Limb (tissue), 2 donors: ENCODE results near the gene TNNC2.
A peak's percentile ranks its signal among the peaks of the same experiment; 100 is the strongest.
"Not testable (repeated sequence)": the region's sequence is repeated elsewhere in the genome, so short reads cannot be mapped to it uniquely, and the experiment has no call there.

ENCODE experiments used
- DNase-seq, 2 donors: peaks; one replicate each; pipeline ENCODE4 v3.0.0-alpha.2; 2016; ENCODE audit errors: extremely low spot score in 2 of 2

Gene TNNC2

DNA sequence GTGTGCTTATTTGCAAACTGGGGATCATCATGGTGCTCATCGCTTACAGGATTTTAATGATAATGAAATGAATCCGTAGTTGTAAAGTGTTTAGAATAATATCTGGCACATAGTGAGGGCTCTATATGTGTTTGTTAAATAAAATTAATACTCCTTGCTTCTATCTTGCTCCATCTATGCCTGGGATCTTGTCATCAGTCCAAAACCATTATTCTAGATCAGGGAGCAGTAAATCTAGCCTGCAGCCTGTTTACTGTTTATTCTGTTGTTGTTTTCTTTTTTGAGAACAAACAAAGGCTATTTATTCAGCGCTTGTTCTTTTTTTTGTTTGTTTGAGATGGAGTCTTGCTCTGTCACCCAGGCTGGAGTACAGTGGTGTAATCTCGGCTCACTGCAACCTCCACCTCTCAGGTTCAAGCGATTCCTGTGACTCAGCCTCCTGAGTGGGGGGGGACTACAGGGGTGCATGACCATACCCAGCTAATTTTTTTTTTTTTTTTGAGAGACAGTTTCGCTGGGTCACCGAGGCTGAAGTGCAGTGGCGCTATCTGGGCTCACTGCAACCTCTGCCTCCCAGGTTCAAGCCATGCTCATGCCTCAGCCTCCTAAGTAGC, 22.0 kb upstream of the TNNC2 start:
- DNase-seq = no peak

DNA sequence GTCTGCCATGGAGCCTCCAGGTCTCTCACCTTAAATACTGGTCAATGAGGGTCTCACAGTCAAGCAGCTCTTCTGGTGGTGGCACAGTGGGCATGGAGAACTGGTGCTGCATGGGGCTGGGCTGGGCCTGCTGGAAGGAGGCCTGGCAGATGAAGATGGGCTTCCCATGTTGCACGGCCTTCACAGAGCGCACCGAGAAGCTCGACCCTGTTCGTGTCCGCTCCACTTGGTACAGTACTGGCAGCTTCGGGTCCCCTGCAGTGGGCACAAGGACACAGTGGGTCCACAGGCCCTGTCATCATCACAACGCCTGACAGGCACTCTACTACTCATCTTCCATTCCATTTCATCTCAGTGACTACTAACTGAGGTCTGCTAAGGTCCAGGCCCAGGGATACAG, 21.3 kb upstream of the TNNC2 start:
- no peak for DNase-seq

DNA sequence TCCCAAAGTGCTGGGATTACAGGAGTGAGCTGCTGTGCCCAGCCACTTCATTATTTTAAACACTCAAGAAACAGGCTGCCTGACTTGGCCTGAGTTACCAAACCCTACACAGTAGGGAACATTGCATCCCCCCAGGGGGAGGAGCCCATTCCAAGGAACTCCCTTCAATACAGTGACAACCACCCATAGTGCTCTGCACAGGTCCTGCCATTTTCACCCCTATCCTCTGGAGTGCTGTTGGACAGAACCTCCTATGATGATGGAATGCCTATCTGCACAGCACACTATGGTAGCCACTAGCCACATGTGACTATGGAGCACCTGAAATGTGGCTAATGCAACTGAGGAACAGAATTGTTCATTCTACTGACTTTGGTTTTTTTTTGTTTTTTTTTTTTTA, 18.3 kb upstream of the TNNC2 start:
- no peak for DNase-seq

DNA sequence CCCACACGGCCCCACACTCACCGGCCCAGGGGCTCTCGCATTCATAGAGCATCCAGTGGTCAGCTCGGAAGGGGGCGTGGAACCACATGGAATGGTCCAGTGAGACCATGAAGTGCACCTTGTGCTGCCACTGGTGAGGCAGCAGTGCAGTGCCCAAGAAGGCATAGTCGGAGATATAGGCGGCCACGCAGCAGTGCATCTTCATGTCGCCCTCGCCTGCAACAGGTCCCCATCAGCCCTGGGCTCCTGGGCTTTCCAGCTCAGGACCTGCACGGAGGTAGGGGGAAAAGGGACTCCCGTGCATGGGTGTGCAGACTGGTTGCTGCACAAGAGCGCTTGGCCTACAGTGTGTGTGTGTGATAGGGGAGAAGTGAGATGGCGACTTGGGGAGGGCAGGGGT, 16.4 kb upstream of the TNNC2 start:
- DNase-seq = no peak

DNA sequence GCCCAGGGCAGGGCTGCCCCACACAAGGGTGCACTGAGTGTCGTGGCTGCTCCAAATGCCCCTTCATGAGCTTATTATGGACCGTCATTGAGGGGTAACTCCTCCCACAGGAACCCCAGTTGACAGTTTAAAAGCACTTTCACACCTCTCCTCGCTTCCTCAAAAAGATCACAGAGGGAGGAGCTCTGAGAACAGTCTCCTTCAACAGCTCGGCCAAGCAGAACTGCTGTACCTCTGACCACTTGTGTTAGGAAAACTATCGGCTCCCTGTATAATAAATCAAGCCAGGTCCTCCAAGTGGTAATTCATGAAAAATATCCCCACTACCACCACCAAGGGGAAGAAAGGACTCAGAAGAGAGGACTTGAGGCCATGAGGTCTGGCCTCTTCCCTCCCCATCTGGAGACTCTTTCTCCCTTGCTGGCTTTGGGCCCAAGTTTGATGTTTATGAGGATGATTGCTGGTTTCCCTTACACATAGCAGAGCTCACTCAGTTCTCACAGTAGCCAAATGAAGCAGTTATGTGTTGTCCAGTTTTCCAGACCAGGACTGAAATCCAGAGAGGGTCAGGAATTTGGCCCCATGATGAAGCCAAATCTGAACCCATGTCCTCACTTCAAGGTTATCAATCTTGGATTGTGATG, 15.2 kb upstream of the TNNC2 start:
- DNase-seq = no peak

DNA sequence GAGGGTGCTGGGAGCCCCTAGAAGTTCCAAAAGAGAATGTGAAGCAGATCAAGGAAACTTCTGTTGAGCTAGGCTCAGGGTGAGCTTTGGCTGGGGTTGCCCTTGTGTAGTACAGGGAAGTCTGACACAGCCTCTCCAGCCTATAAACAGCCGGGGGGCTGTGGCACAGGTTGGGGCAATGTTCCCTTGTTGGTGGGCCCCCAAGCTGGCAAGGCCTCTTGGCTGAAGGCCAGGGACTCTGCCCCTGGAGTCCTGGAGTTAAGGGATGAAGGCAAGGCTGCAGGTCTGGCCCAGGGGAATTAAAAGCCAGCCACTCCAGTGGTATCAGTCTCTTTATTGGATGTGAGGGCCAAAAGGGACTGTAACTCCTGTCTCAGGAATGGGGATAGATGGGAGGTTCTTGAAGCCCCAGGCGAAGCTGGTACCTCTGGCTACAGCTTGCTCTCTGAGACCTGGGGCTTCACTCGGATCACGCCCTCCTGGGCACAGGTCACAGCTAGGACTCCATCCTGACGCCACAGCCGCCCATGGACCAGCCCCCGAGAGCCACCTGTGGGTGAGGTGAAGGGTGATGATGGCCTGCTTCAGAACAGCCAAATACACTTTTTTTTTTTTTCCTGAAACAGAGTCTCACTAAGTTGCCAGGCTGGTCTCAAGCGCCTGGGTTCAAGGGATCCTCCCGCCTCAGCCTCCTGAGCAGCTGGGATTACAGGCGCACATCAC, 14.5 kb upstream of the TNNC2 start:
- no peak for DNase-seq

DNA sequence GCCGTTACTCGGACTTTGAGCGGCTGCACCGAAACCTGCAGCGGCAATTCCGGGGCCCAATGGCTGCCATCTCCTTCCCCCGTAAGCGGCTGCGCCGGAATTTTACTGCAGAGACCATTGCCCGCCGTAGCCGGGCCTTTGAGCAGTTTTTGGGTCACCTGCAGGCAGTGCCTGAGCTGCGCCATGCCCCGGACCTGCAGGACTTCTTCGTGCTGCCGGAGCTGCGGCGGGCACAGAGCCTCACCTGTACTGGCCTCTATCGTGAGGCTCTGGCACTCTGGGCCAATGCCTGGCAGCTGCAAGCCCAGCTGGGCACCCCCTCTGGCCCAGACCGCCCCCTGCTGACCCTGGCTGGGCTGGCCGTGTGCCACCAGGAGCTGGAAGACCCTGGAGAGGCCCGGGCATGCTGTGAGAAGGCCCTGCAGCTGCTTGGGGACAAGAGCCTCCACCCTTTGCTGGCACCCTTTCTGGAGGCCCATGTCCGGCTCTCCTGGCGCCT, 13.6 kb upstream of the TNNC2 start:
- no peak for DNase-seq

DNA sequence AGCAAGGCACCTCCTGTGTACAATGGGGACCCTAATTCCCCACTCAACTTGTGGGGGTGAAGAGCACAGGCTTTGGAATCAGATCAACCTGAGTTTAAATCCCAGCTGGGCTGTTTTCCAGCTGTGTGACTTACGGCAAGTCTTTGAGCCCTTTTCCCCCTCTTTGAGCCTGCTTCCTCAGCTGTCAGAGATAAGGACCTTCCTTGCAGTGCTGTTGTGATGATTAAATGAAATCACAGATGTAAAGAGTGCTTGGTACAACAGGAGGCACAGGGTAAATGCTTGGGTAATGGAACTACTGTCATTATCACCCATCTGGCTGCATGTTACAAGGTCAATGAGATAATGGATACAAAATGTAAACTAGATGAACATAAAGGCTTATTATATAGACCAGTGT, 9.7 kb upstream of the TNNC2 start:
- DNase-seq = no peak

DNA sequence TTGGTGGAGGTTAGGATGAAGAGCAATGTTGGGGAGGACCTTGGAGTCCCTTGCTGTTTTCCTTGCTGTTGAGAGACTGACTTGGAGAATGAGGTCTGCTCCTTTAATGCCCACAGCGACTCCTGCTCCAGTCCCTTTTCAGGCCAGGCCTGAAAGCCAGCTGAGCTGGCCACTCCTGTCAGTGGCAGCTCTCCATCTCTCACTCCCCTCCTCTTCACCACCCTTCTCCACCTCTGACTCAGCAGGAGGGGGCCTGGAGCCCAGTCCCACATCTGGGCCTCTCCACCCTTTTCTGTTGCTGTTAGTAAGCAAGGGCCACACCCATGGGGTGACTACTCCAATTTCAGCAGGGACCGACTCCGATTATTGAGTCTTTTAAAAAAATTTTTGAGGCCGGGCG, 8.7 kb upstream of the TNNC2 start:
- DNase-seq = no peak

DNA sequence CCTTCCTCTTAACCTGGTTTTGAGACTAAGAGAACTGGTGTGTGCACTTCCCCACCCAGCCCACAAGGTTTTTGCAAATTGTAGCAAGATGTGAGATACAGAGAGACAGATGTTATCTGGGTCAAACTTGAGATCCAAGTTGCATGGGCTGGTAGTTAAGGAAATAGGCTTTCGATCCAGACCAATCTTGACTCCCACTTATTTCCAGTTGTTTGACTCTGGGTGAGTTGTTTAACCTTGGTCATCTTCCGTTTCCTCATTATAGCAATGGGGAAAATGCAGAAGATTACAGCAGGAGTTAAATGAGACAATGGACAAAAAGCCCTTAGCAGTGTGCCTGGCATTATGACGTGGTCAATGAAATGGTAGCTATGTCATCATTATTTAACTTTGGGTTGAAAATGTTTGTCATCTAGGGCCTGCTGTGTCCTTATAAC, 8.2 kb upstream of the TNNC2 start:
- DNase-seq = no peak

DNA sequence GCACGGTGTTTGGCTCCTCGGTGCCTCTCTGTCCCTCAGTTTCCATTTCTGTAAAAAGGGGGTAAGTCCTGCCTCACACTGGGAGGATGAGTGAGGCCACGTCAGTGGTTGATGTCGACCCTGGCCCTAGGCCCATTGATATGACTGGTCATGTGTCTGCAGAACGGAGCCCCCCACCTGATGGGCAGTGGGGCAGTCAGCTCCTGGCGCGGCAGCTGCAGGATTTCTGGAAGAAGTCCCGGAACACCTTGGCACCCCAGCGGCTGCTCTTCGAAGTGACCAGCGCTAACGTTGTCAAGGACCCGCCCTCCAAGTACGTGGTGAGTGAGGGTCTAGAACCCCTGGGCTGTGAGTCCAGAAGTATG, 7.7 kb upstream of the TNNC2 start:
- DNase-seq = no peak

DNA sequence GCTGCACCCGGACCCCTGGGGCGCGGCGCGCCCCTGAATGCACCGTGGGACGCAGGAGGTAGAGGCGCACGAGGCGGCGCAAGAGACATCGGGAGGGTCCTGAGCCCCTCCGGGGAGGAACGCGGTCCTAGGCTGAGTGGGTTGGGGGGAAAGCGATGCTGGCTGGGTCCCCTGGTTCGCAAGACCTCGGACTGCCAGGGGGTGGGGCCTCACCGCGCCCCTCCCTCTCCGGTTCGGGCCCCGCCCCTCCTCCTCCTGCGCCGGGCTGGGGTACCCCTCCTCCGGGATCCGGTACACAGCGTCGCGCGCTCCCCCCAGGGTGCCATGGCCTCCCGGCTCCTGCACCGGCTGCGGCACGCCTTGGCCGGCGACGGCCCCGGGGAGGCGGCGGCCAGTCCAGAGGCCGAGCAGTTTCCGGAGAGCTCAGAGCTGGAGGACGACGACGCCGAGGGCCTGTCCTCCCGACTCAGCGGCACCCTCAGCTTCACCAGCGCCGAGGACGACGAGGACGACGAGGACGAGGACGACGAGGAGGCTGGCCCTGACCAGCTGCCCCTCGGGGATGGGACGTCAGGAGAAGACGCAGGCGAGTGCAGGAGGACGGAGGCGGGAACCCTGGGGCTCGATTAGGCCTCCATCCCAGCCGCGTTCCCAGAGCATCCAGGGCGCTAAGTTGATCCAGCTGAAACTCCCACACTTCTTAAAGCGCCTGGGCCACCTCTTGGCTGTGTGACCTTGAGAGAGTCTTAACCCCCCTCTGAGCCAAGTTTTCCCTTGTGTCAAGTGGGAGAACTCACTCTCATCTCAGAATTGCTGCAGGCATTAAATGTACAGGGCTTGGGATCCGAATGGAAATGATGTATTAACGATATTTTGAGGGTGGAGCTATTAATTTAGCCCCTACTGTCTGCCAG, 7.0 kb upstream of the TNNC2 start:
- peak; percentile 83 to 89 for DNase-seq

DNA sequence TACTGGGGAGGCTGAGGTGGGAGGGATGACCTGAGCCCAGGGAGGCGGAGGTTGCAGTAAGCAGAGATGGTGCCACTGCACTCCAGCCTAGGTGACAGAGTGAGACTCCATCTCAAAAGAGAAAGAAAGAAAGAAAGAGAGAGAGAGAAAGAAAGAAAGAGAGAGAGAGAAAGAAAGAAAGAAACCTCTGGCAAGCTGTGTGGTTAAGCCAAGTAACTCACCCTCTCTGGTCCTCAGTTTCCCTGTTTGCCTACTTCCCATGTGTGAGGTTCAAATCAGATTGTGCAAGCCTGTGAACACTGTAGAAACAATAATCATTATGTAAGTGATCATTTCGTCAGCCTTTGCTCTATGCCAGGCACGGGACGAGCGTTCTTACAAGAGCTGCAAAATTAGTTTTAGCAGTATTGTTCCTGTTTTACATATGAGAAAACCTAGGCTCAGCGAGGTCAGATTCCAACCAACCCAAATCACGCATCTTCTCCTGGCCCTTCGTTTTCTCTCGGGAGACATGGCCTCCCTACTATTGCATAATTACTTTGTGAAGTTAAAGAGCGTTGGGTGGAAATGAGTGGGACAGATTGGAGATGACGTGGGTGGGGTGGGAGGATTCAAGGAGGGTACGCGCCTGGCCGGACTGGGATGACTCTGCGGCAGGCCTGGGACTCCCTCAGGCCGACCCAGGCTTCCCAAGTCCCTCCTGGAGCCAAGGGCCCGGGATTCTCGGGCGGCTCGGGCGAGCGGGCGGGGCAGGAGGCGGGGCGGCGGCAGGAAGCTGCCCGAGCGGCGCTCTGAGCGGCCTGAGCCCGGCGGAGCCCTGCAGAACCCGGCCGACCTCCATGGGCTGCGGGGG, 6.1 kb upstream of the TNNC2 start, which contains the start of gene SNX21:
Gene SNX21, plus strand, starts transcription at position 770 of the 853 bp plus-strand sequence. CDS start 121 bp downstream, outside the sequence.
- peak; percentile 54 to 84 for DNase-seq

DNA sequence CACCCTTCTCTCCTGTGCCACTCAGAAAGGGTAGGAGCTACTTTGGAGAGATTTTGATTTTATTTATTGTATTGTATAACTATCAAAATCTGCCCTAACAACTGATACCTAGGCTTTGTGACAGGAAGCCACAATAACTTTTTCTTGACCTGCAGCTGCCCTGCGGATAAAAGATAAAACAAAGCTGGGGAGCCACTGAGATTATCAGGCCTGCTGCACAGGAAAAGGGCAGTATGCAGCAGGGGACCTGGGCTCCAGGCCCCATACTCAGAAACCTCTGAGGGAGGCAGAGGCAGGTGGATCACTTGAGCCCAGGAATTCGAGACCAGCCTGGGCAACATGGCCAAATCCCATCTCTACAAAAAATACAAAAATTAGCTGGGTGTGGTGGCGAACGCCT, 5.5 kb upstream of the TNNC2 start:
- no peak for DNase-seq

DNA sequence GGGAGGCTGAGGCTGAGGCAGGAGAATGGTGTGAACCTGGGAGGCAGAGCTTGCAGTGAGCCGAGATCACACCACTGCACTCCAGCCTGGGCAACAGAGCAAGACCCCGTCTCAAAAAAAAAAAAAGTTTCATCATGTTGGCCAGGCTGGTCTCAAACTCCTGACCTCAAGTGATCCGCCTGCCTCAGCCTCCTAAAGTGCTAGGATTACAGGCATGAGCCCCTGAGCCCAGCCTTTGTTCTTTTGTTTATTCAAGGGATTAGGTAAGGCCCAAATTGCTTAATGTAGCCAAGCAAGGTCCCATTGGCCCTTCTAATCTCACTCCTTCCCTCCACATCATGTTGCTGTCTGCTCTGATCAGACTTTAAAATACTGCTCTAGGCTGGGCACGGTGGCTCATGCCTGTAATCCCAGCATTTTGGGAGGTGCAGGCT, 2.6 kb upstream of the TNNC2 start:
- DNase-seq = not testable (repeated sequence)

DNA sequence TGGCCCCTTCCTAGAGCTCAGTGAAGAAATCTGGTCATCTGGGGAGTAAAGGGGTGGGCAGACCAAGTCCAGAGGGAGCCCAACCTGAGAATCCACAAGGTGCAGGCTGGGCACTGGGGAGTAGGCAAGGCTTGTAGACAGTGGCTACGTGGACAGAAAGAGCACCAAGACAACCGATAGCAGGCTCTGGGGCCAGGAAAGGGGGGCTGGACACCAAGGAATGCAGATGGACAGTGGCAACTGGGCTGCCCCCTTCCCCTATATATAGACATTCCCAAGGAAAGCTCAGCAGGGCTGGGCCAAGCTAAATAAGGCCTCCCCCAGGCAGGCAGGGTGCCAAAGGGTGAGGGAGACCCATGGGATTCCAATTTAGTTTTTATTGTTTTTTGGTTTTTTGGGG, 1.5 kb upstream of the TNNC2 start:
- DNase-seq = peak; percentile 56 to 65

DNA sequence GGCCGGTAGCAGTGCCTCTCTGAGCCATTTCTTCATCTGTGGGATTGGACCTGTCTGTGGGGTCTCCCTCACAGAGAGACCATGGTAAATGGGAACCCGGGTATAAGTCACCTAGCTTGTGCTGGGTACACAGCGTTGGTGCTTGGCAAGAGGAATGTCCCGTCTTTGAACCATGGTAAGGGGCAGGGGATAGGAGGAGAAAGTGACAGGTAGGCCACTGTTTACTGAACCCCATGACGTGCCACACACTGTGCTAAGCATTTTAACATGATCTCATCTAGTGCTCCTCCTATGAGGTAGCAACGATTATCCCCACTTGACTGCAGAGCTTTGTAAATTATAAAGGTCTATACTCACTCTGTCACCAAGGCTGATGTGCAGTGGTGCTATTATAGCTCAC, 600 bp upstream of the TNNC2 start:
- no peak for DNase-seq

DNA sequence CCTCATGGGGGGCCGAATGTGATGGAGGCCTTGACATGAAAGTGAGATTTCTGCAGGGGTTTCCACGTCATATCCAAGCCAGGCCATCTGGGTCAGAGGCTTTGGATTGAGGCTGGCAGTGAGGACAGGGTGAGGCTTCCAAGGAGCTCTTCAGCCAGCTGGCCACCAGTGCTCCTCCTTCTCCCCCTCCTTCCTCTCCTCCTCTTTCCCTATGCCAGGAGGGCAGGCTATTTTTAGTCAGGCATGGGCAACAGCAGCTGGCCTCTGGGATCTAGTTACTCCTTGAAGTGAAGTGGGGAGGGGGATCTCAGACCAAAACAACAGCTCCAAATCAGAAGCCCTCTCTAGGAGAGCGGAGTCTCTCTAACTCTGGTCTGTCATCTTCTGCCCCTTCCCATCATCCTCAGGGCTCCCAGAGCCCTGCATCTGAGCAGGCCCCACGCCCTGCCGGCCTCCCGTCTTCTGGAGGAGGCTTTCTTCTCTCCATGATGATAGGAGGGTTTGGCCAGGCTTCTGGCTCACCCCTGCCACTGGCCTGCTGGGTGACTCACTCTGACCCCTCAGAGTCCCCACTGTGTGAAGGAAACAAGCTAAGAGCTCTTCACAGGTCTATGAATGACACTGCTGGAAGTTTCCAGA, 612 bp downstream of the TNNC2 start:
- DNase-seq = peak; percentile 49 to 75

DNA sequence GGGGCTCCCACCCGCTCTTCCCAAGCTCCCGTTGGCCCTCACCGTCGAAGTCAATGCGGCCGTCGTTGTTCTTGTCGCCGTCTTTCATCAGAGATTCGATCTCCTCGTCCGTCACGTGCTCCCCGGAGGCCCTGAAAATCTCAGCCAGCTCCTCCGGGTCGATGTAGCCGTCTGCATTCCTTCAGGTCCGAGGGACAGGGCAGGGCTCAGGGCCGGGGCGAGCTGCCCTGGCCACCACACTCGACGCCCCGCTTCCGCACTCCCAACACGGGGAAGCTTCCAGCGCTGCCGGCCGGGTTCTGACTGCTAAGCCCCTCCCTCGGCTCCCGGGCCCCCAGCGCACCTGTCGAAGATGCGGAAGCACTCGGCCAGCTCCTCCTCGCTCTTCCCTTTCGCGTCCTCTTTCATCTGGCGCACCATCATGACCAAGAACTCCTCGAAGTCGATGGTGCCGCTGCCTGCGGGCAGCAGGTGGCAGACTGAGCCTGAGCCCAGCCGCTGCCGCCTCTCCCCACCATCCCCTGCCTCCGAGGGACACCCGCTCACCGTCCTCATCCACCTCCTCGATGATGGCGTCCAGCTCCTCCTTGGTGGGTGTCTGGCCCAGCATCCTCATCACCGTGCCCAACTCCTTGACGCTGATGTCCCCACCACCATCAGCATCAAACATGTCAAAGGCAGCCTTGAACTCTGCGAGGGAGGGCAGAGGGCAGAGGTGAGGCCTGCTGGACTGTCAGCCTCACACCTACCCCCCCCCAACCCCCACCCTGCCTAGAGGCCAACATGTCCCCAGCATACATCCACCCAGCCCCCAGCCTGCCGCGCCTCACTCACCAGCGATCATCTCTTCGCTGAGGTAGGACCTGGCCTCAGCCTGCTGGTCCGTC, 2.9 kb downstream of the TNNC2 start:
- peak in 1 of 2 donors; percentile 46 for DNase-seq
